GM06990 (cell line): Measurements from ENCODE around the gene KCNC2.

Experiments
- DNase-seq: peaks from one replicate; pipeline ENCODE4 v3.0.0-alpha.2; 2011; ENCODE audit not compliant: insufficient read length; ENCODE audit errors: extremely low read depth
- H3K27me3 ChIP-seq: replicated peaks from 2 replicates; pipeline ENCODE4 v1.6.0; 2011; ENCODE audit warnings: low read length; ENCODE audit not compliant: control insufficient read depth, insufficient read depth
- H3K36me3 ChIP-seq: 2 replicates; pipeline ENCODE4 v1.5.1; 2011; ENCODE audit warnings: low read length; ENCODE audit not compliant: control insufficient read depth, insufficient read depth
- H3K4me3 ChIP-seq: replicated peaks from 2 replicates; pipeline ENCODE4 v1.5.1; 2011; ENCODE audit warnings: low read depth, mild to moderate bottlenecking, control low read depth, low read length
- CTCF ChIP-seq: IDR thresholded peaks from 2 replicates; pipeline ENCODE4 v1.5.1; 2011; ENCODE audit warnings: low read length, control low read depth, mild to moderate bottlenecking, inconsistent platforms; ENCODE audit not compliant: insufficient read depth, poor library complexity, severe bottlenecking

The KCNC2 gene

GRCh38 chr12:75135026-75135425, 74.6 kb downstream of the KCNC2 start:
- Histone ChIP-seq H3K4me3 (no peak overlapping the region), H3K27me3 (no peaks in the 10 kb centered on the region), H3K36me3 (no peaks in the 10 kb centered on the region)
- DNase-seq, result no peak
- no peak for TF ChIP-seq CTCF

- H3K27me3 ChIP-seq, result no peaks in the 10 kb centered on the region
These were observed 78.8 kb downstream of the KCNC2 start for GRCh38 chr12:75130811-75131210.

GRCh38 chr12:75129275-75129674, 80.4 kb downstream of the KCNC2 start:
- no peaks in the 10 kb centered on the region for H3K36me3 ChIP-seq

More at GRCh38 chr12:75130811-75131210, 78.8 kb downstream of the KCNC2 start:
- TF ChIP-seq CTCF, result no peak
- Histone ChIP-seq H3K4me3 (no peak overlapping the region), H3K36me3 (no peaks in the 10 kb centered on the region)
- DNase-seq, result no peak

GRCh38 chr12:75121036-75121705, 88.5 kb downstream of the KCNC2 start:
- DNase-seq, result no peak
- no peak overlapping the region for H3K4me3 ChIP-seq
- TF ChIP-seq CTCF, result no peak
- no peaks in the 10 kb centered on the region for H3K36me3 ChIP-seq
- H3K27me3 ChIP-seq, result no peaks in the 10 kb centered on the region

More at GRCh38 chr12:75129275-75129674, 80.4 kb downstream of the KCNC2 start:
- no peak for DNase-seq
- Histone ChIP-seq H3K4me3 (no peak overlapping the region), H3K27me3 (no peaks in the 10 kb centered on the region)
- no peak for TF ChIP-seq CTCF

GRCh38 chr12:75120311-75120711, 89.3 kb downstream of the KCNC2 start:
- DNase-seq, result no peak
- no peaks in the 10 kb centered on the region for H3K36me3 ChIP-seq
- no peak for TF ChIP-seq CTCF
- no peak overlapping the region for H3K4me3 ChIP-seq
- no peaks in the 10 kb centered on the region for H3K27me3 ChIP-seq
